ENCODE results near the gene SEMA6A. TPM values are rescaled to one million over a fixed set of nuclear protein-coding genes. Genes with fewer than 3 reads are reported as not detected.

SEMA6A gene
- total RNA-seq, 2 experiments from 2014 or later: not detected

- Histone ChIP-seq H4K20me1 (ENCODE audit: insufficient read depth, low read length) (no peaks in the 10 kb centered on the region), H3K36me3 (ENCODE audit: insufficient read depth, low read length) (no peaks in the 10 kb centered on the region), H3K4me3 (ENCODE audit: low read depth, low read length, poor library complexity, severe bottlenecking) (no peak overlapping the region), H2AFZ (ENCODE audit: low read length) (no peak overlapping the region; the same call in 1 of the 2 replicates), H3K27ac (ENCODE audit: low read depth, low read length, poor library complexity, severe bottlenecking) (no peak overlapping the region), H3K4me2 (ENCODE audit: low read length) (peak overlapping the region; percentile 1; the same call in 1 of the 2 replicates), H3K9me2 (ENCODE audit: insufficient read depth, low read length) (no peaks in the 10 kb centered on the region), H3K79me2 (ENCODE audit: insufficient read depth, low read depth, low read length) (no peaks in the 10 kb centered on the region), H3K4me1 (ENCODE audit: insufficient read depth, low read length, poor library complexity, severe bottlenecking) (peaks cover 10% of the 10 kb centered on the region), H3K9me3 (ENCODE audit: low read length) (no peaks in the 10 kb centered on the region)
- BruUV-seq (replicated peaks): no TSS peak
- POLR2A ChIA-PET: no interaction called here
- TF ChIP-seq CTCF (conservative IDR thresholded peaks at IDR 0.05; ENCODE audit: low read length): no peak
- no peak for TF ChIP-seq EZH2phosphoT487 (IDR thresholded peaks at IDR 0.05; ENCODE audit: borderline replicate concordance, low read depth, low read length)
- CTCF ChIA-PET (ENCODE audit: unreplicated experiment): no interaction called here
- intact Hi-C loops (cut with micrococcal nuclease; ENCODE audit: unreplicated experiment): no loop called here
- peak; percentile 68 for DNase-seq (ENCODE audit: low spot score)
Measured at GRCh38 chr5:116494784-116495450, 79.7 kb downstream of the SEMA6A start.

- ChIA-PET CTCF (ENCODE audit: unreplicated experiment) (no interaction called here), POLR2A (interaction anchor here (0.6 to 1.0 kb wide), 2 partner anchors 13 to 95 kb away, joined by 3 read pairs; no protein-coding TSS in a partner anchor)
- H2AFZ ChIP-seq (ENCODE audit: low read length): no peak overlapping the region
- no peaks in the 10 kb centered on the region for H3K9me2 ChIP-seq (ENCODE audit: insufficient read depth, low read length)
- peaks cover 10% of the 10 kb centered on the region for H3K4me1 ChIP-seq (ENCODE audit: insufficient read depth, low read length, poor library complexity, severe bottlenecking)
- BruUV-seq (replicated peaks): no TSS peak
- H3K79me2 ChIP-seq (ENCODE audit: insufficient read depth, low read depth, low read length): no peaks in the 10 kb centered on the region
- TF ChIP-seq EZH2phosphoT487 (IDR thresholded peaks at IDR 0.05; ENCODE audit: borderline replicate concordance, low read depth, low read length): no peak
- no peak for TF ChIP-seq CTCF (conservative IDR thresholded peaks at IDR 0.05; ENCODE audit: low read length)
- no peak overlapping the region for H3K27ac ChIP-seq (ENCODE audit: low read depth, low read length, poor library complexity, severe bottlenecking)
- intact Hi-C loops (cut with micrococcal nuclease; ENCODE audit: unreplicated experiment): no loop called here
- H3K4me2 ChIP-seq (ENCODE audit: low read length): no peak overlapping the region
- peak; percentile 48 for DNase-seq (ENCODE audit: low spot score)
- no peaks in the 10 kb centered on the region for H3K36me3 ChIP-seq (ENCODE audit: insufficient read depth, low read length)
- no peaks in the 10 kb centered on the region for H4K20me1 ChIP-seq (ENCODE audit: insufficient read depth, low read length)
- no peaks in the 10 kb centered on the region for H3K9me3 ChIP-seq (ENCODE audit: low read length)
- no peak overlapping the region for H3K4me3 ChIP-seq (ENCODE audit: low read depth, low read length, poor library complexity, severe bottlenecking)
Measured at GRCh38 chr5:116492776-116493175, 81.8 kb downstream of the SEMA6A start.

GRCh38 chr5:116492016-116492623, 82.5 kb downstream of the SEMA6A start:
- H3K4me3 ChIP-seq (ENCODE audit: low read depth, low read length, poor library complexity, severe bottlenecking): no peak overlapping the region
- no peaks in the 10 kb centered on the region for H4K20me1 ChIP-seq (ENCODE audit: insufficient read depth, low read length)
- ChIA-PET POLR2A (interaction anchor here (0.5 to 1.4 kb wide), 5 partner anchors 13 to 409 kb away, joined by 3 to 4 read pairs (median 3); no protein-coding TSS in a partner anchor), CTCF (ENCODE audit: unreplicated experiment) (no interaction called here)
- H3K9me3 ChIP-seq (ENCODE audit: low read length): no peaks in the 10 kb centered on the region
- H3K9me2 ChIP-seq (ENCODE audit: insufficient read depth, low read length): no peaks in the 10 kb centered on the region
- peaks cover 10% of the 10 kb centered on the region for H3K4me1 ChIP-seq (ENCODE audit: insufficient read depth, low read length, poor library complexity, severe bottlenecking)
- intact Hi-C loops (cut with micrococcal nuclease; ENCODE audit: unreplicated experiment): no loop called here
- no peak overlapping the region for H3K4me2 ChIP-seq (ENCODE audit: low read length)
- no TSS peak for BruUV-seq (replicated peaks)
- no peak overlapping the region for H2AFZ ChIP-seq (ENCODE audit: low read length)
- H3K36me3 ChIP-seq (ENCODE audit: insufficient read depth, low read length): no peaks in the 10 kb centered on the region
- TF ChIP-seq EZH2phosphoT487 (IDR thresholded peaks at IDR 0.05; ENCODE audit: borderline replicate concordance, low read depth, low read length) (no peak), CTCF (conservative IDR thresholded peaks at IDR 0.05; ENCODE audit: low read length) (no peak)
- H3K79me2 ChIP-seq (ENCODE audit: insufficient read depth, low read depth, low read length): no peaks in the 10 kb centered on the region
- DNase-seq (ENCODE audit: low spot score): peak; percentile 11
- no peak overlapping the region for H3K27ac ChIP-seq (ENCODE audit: low read depth, low read length, poor library complexity, severe bottlenecking)
